ENCODE data around the gene CTSE.

DNA sequence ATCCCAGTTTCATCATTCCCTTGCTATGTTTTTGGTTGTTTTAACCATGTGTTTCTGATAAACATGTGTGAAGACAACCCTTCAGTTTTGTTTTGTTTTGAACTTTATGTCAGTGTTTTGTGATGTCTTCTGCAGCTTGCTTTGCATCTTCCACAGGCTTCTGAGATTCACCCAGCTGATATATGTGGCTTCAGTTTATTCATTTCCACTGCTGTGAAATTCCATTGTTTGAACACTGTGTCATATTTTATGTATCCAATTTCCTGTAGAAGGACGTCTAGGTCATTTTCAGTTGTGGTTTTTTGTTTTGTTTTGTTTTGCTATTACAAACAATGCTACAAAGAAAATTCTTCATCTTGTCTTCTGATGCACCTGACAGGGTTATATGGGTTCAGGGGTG is 53.2 kb downstream of the CTSE start:
- TF ChIP-seq POLR2A (IDR thresholded peaks at IDR 0.05) = no peak
- TF ChIP-seq, protein P1, sequence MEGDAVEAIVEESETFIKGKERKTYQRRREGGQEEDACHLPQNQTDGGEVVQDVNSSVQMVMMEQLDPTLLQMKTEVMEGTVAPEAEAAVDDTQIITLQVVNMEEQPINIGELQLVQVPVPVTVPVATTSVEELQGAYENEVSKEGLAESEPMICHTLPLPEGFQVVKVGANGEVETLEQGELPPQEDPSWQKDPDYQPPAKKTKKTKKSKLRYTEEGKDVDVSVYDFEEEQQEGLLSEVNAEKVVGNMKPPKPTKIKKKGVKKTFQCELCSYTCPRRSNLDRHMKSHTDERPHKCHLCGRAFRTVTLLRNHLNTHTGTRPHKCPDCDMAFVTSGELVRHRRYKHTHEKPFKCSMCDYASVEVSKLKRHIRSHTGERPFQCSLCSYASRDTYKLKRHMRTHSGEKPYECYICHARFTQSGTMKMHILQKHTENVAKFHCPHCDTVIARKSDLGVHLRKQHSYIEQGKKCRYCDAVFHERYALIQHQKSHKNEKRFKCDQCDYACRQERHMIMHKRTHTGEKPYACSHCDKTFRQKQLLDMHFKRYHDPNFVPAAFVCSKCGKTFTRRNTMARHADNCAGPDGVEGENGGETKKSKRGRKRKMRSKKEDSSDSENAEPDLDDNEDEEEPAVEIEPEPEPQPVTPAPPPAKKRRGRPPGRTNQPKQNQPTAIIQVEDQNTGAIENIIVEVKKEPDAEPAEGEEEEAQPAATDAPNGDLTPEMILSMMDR (IDR thresholded peaks at IDR 0.05) = no peak

All from ovary (tissue), 3 donors.